ENCODE data around the gene CHID1. TPM values are rescaled to one million over a fixed set of nuclear protein-coding genes. Genes with fewer than 3 reads are reported as not detected.
A peak's percentile ranks its signal among the peaks of the same experiment; 100 is the strongest.

Gene CHID1
- total RNA-seq, 6 experiments from 2014 or later = 61.1 to 157 (median 78.7) TPM

DNA sequence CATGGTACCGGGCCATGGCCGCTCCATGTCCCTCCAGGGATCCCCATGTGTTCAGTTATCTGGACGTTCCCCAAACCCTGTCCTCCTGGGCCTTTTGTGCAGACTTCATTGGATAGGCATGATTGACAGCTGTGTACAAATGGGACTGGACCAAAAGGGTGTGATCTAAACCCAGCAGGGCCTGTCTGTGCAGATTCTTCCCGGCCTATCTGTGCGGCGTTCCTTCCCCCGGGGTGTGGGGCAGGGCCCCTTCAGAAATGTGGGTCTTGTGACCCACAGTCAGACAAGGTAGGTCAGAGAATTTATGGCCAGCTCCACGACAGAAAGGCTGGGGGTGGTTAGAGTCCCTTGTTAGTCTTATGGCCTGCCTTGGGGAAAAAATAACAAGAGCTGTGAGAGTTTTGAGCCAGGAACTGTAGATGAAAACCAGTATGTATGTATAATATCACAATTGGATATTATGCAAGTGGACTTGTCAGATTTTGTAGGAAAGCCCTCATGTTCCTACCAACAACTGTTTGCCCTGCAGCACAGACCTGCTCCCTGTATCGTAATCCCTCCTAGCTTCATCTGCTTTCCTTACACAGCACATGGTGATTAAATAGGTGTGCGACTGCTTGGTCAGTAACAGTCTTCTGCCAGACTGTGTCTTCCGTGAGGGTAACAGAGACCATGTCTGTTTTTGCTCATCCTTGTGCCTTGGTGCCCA, 46.8 kb upstream of the CHID1 start:
- Histone ChIP-seq H3K27me3 (no peaks in the 10 kb centered on the region), H3K27ac (no peak overlapping the region), H3K9me3 (no peaks in the 10 kb centered on the region), H3K4me1 (peaks cover 0 to 49% (median 17%) of the 10 kb centered on the region in 4 donors), H3K36me3 (peaks cover 0 to 14% (median 0%) of the 10 kb centered on the region in 4 donors), H3K4me3 (no peak overlapping the region)
- TF ChIP-seq POLR2A (IDR thresholded peaks at IDR 0.05) (no peak), CTCF (IDR thresholded peaks at IDR 0.05) (no peak)
- 90% methylated on average over 4 of the region's 11 CpGs for WGBS (ENCODE audit: insufficient coverage, low coverage, low lambda C conversion rate, missing lambda C conversion rate)
- no peak for DNase-seq
- intact Hi-C loops (cut with DNase I) = no loop called here
- ATAC-seq = no peak

- peak; percentile 11 to 53 (median 36) for ATAC-seq
- peaks cover 0 to 9% (median 0%) of the 10 kb centered on the region in 4 donors for H3K36me3 ChIP-seq
- intact Hi-C loops (cut with DNase I) = no loop called here
- H3K27ac ChIP-seq = peak overlapping the region in 2 of 3 donors; percentile 53 to 73
- peak in 2 of 3 donors; percentile 79 to 83 for DNase-seq
- H3K4me1 ChIP-seq = peaks cover 0 to 62% (median 24%) of the 10 kb centered on the region in 4 donors
- no peaks in the 10 kb centered on the region for H3K9me3 ChIP-seq
- no peak overlapping the region for H3K4me3 ChIP-seq
- H3K27me3 ChIP-seq = no peaks in the 10 kb centered on the region
- TF ChIP-seq POLR2A (IDR thresholded peaks at IDR 0.05) = no peak
- WGBS (ENCODE audit: insufficient coverage, low coverage, low lambda C conversion rate, missing lambda C conversion rate) = 46% methylated on average over 7 of the region's 15 CpGs
Measured at GRCh38 chr11:955154-956063, 44.8 kb upstream of the CHID1 start.

DNA sequence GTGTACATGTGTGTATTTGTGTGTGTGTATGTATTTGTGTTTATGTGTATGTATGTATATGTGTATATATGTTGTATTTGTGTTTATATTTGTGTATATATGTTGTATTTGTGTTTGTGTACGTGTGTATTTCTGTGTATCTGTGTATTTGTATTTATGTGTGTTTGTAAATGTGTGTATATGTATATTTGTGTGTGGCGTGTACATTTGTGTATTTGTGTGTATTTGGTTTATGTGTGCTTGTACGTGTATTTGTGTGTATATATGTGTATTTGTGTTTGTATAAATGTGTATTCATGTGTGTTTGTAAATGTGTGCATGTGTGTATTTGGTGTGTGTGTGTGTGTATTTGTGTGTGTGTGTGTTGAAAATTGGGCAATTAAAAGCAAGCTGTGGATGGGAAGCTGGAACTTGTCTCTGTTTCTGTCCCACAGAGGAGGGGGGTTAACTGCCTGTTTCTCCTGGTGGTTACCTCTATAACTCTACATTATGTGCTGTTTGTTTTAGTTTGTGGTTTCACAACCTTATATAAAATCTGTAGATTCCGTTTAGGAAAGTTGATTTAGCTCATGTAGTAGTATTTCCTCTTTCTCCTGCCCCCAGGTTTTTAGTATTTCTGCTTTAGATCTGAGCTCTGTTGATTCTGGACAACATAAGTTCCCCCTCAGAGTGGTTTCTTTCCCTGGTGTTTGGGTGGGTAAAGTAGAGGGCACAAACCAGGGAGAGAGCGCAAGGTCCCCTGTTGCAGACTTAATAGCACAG, 44.0 kb upstream of the CHID1 start:
- Histone ChIP-seq H3K27me3 (no peaks in the 10 kb centered on the region), H3K27ac (peak overlapping the region in 2 of 3 donors; percentile 53 to 86), H3K4me1 (peaks cover 0 to 56% (median 24%) of the 10 kb centered on the region in 4 donors), H3K4me3 (no peak overlapping the region), H3K9me3 (no peaks in the 10 kb centered on the region), H3K36me3 (peaks cover 0 to under 1% (median 0%) of the 10 kb centered on the region in 4 donors)
- WGBS (ENCODE audit: insufficient coverage, low coverage, low lambda C conversion rate, missing lambda C conversion rate) = 51% methylated on average over 5 of the region's 5 CpGs
- intact Hi-C loops (cut with DNase I) = no loop called here
- TF ChIP-seq CTCF (IDR thresholded peaks at IDR 0.05) (no peak), POLR2A (IDR thresholded peaks at IDR 0.05) (no peak)
- no peak for DNase-seq
- ATAC-seq = no peak

DNA sequence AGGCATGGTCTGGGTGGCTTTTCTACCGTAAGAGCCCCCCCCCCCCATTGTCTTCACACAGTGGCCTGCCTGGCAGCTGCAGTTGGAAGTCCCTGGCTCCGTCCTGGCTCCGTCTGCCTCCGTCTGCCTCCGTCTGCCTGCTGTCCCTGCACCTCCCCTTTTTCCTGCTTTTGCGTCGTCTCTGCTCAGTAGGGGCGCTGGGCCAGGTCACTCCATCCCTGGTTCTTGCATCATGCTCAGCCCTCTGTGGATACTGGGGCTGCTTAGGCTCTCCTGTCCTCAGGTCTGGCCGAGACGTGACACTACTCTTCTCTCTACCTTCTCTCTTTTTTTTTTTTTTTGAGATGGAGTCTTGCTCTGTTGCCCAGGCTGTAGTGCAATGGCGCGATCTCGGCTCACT, 42.9 kb upstream of the CHID1 start:
- Histone ChIP-seq H3K27ac (peak overlapping the region in 2 of 3 donors; percentile 60 to 86), H3K36me3 (no peaks in the 10 kb centered on the region), H3K9me3 (no peaks in the 10 kb centered on the region), H3K4me1 (peaks cover 0 to 47% (median 19%) of the 10 kb centered on the region in 4 donors), H3K27me3 (no peaks in the 10 kb centered on the region), H3K4me3 (peak overlapping the region in 2 of 3 donors; percentile 35 to 38)
- DNase-seq (peak; percentile 47 to 88 (median 83)), ATAC-seq (peak; percentile 57 to 74 (median 68))
- intact Hi-C loops (cut with DNase I) = no loop called here
- 17% methylated on average over 6 of the region's 13 CpGs for WGBS (ENCODE audit: insufficient coverage, low coverage, low lambda C conversion rate, missing lambda C conversion rate)
- TF ChIP-seq CTCF (IDR thresholded peaks at IDR 0.05) (no peak), POLR2A (IDR thresholded peaks at IDR 0.05) (peak; percentile 40)

All from right lobe of liver (tissue), 6 donors.